Type B pancreatic cell (in vitro differentiated cells): ENCODE data around the gene AP4B1. TPM values are rescaled to one million over a fixed set of nuclear protein-coding genes. Genes with fewer than 3 reads are reported as not detected.
"Not testable (repeated sequence)": the region's sequence is repeated elsewhere in the genome, so short reads cannot be mapped to it uniquely, and the experiment has no call there.

Source experiments
- DNase-seq: peaks from one replicate; pipeline ENCODE4 v3.0.0; 2021; ENCODE audit warnings: mixed read lengths; ENCODE audit not compliant: unreplicated experiment; ENCODE audit errors: extremely low spot score
- H3K27ac Mint-ChIP-seq: 2 replicates; pipeline ENCODE4 v1.8.0; 2021; ENCODE audit warnings: mild to moderate bottlenecking, mixed read lengths
- H3K27me3 Mint-ChIP-seq: 2 replicates; pipeline ENCODE4 v1.8.0; 2021; ENCODE audit warnings: mixed read lengths
- H3K36me3 Mint-ChIP-seq: 2 replicates; pipeline ENCODE4 v1.8.0; 2021; ENCODE audit warnings: mixed read lengths
- H3K4me1 Mint-ChIP-seq: one replicate; pipeline ENCODE4 v1.8.0; 2021; ENCODE audit warnings: mixed read lengths; ENCODE audit not compliant: unreplicated experiment
- H3K4me3 Mint-ChIP-seq: 2 replicates; pipeline ENCODE4 v1.8.0; 2021; ENCODE audit warnings: mild to moderate bottlenecking, mixed read lengths
- H3K9me3 Mint-ChIP-seq: 2 replicates; pipeline ENCODE4 v1.8.0; 2021; ENCODE audit warnings: mixed read lengths
- CTCF ChIP-seq: fragments of 200-600 bp; sonication (generic); conservative IDR thresholded peaks from 2 replicates; pipeline ENCODE4 v1.5.0; 2021; ENCODE audit warnings: antibody characterized with exemption, mild to moderate bottlenecking
- long read RNA-seq: library from polyadenylated mRNA; unstranded; transcript quantifications from one replicate; pipeline ENCODE4 v2.0.0, GENCODE V29; 2020
- total RNA-seq: library from RNA; stranded (reverse); gene quantifications from 2 replicates; pipeline ENCODE4 v1.2.1, GENCODE V29; 2021; ENCODE audit warnings: low replicate concordance

AP4B1 gene
- total RNA-seq: 13.5 and 22.4 TPM in 2 replicates
- long read RNA-seq, transcript AP4B1-201 (11 exons, 2,742 nt): major isoform, 28 of 69 reads
- long read RNA-seq, transcript AP4B1-204 (10 exons, 2,818 nt): minor isoform, 24 of 69 reads
- long read RNA-seq, partial matches to known transcripts: 2 of 69 reads
- long read RNA-seq, other reads (novel, unspliced or antisense): 15 of 69 reads

- Mint-ChIP-seq H3K4me1 (peaks cover 3% of the 10 kb centered on the region), H3K36me3 (peaks cover 9% of the 10 kb centered on the region), H3K27ac (peak within 1 kb of the TSS; percentile 98), H3K4me3 (peak within 1 kb of the TSS; percentile 98), H3K27me3 (no peaks in the 10 kb centered on the region), H3K9me3 (no peaks in the 10 kb centered on the region)
- DNase-seq: peak; percentile 97
- peak; percentile 55 for TF ChIP-seq CTCF
Observed at GRCh38 chr1:113904674-113905434, at the start of gene AP4B1, which contains the start of gene DCLRE1B. TSS of gene AP4B1 (minus strand) at chr1:113904799. CDS start at chr1:113904717, 82 bp downstream. TSS of gene DCLRE1B (plus strand) at chr1:113905326. CDS start at chr1:113905587, 261 bp downstream.

- no peaks in the 10 kb centered on the region for H3K27me3 Mint-ChIP-seq
- no peak for DNase-seq
- peaks cover 18% of the 10 kb centered on the region for H3K4me1 Mint-ChIP-seq
- TF ChIP-seq CTCF: no peak
- no peak overlapping the region for H3K4me3 Mint-ChIP-seq
- peaks cover 8% of the 10 kb centered on the region for H3K36me3 Mint-ChIP-seq
- H3K27ac Mint-ChIP-seq: no peak overlapping the region
- H3K9me3 Mint-ChIP-seq: no peaks in the 10 kb centered on the region
Observed at GRCh38 chr1:113951719-113952118, 47.1 kb upstream of the AP4B1 start.

GRCh38 chr1:113950908-113951307, 46.3 kb upstream of the AP4B1 start:
- Mint-ChIP-seq H3K27me3 (no peaks in the 10 kb centered on the region), H3K9me3 (no peaks in the 10 kb centered on the region), H3K4me3 (no peak overlapping the region), H3K36me3 (peaks cover 7% of the 10 kb centered on the region), H3K27ac (no peak overlapping the region), H3K4me1 (peaks cover 26% of the 10 kb centered on the region)
- TF ChIP-seq CTCF: no peak
- DNase-seq: no peak

- H3K4me3 Mint-ChIP-seq: no peak overlapping the region
- peak; percentile 57 for TF ChIP-seq CTCF
- no peak for DNase-seq
- no peaks in the 10 kb centered on the region for H3K27me3 Mint-ChIP-seq
- H3K9me3 Mint-ChIP-seq: no peaks in the 10 kb centered on the region
- peak overlapping the region; percentile 18 for H3K27ac Mint-ChIP-seq
- peaks cover 27% of the 10 kb centered on the region for H3K4me1 Mint-ChIP-seq
- peaks cover 14% of the 10 kb centered on the region for H3K36me3 Mint-ChIP-seq
Observed at GRCh38 chr1:113949007-113949406, 44.4 kb upstream of the AP4B1 start.

- DNase-seq, H3K4me3 Mint-ChIP-seq, H3K27me3 Mint-ChIP-seq, H3K9me3 Mint-ChIP-seq: not testable (repeated sequence)
- Mint-ChIP-seq H3K4me1 (peaks cover 27% of the 10 kb centered on the region), H3K36me3 (peaks cover 17% of the 10 kb centered on the region), H3K27ac (peak overlapping the region; percentile 26)
Observed at GRCh38 chr1:113948151-113948550, 43.6 kb upstream of the AP4B1 start.
